H1 (cell line): ENCODE data around the gene ASTN2. TPM values are rescaled to one million over a fixed set of nuclear protein-coding genes. Genes with fewer than 3 reads are reported as not detected.

Experiments
- CTCF ChIA-PET: fragments of 300-600 bp; sonication (Branson Sonifier 250); formaldehyde crosslinking; loops from one replicate; lab custom pipeline; 2021; ENCODE audit not compliant: partially characterized antibody; lab: Charles Lee
- POLR2A ChIA-PET: fragments of 300-600 bp; sonication (Branson Sonifier 250); formaldehyde crosslinking; loops from one replicate; lab custom pipeline; 2021; ENCODE audit warnings: inconsistent platforms; ENCODE audit not compliant: partially characterized antibody; lab: Charles Lee
- DNase-seq, 2 experiments: peaks; one replicate each; pipeline versions ENCODE4 v3.0.0 to v3.0.0-alpha.2; 2010 to 2022; ENCODE audit warnings: low spot score in 2 of 2, low read depth in 1 of 2, mixed read lengths in 1 of 2
- FAIRE-seq: peaks from 2 replicates; lab custom pipeline; 2011; peaks lifted over from hg19 to GRCh38; lab: Jason Lieb, UNC
- H2AFZ ChIP-seq: 2 replicates; pipeline ENCODE4 v1.8.1; 2012; ENCODE audit warnings: low read length, inconsistent platforms
- H2AK5ac ChIP-seq: 2 replicates; pipeline ENCODE4 v1.6.1; 2013; ENCODE audit warnings: low read depth, low read length
- H2BK120ac ChIP-seq: replicated peaks from 2 replicates; pipeline ENCODE3; 2013; ENCODE audit warnings: low read depth, low read length, inconsistent platforms
- H2BK12ac ChIP-seq: 2 replicates; pipeline ENCODE4 v1.6.1; 2013; ENCODE audit warnings: low read depth, low read length
- H2BK15ac ChIP-seq: 2 replicates; pipeline ENCODE4 v1.6.1; 2013; ENCODE audit warnings: low read length
- H2BK20ac ChIP-seq: 2 replicates; pipeline ENCODE4 v1.6.1; 2013; ENCODE audit warnings: low read length
- H2BK5ac ChIP-seq: 2 replicates; pipeline ENCODE4 v1.6.1; 2013; ENCODE audit warnings: low read depth, low read length
- H3K14ac ChIP-seq: 2 replicates; pipeline ENCODE4 v1.6.1; 2013; ENCODE audit warnings: inconsistent platforms; ENCODE audit not compliant: insufficient read length
- H3K18ac ChIP-seq: 2 replicates; pipeline ENCODE4 v1.6.1; 2013; ENCODE audit warnings: low read length; ENCODE audit errors: extremely low read depth
- H3K23ac ChIP-seq: 2 replicates; pipeline ENCODE4 v1.6.1; 2013; ENCODE audit warnings: inconsistent platforms; ENCODE audit not compliant: insufficient read length
- H3K23me2 ChIP-seq: 2 replicates; pipeline ENCODE4 v1.6.1; 2013; ENCODE audit warnings: low read depth, low read length
- H3K27ac ChIP-seq: 2 replicates; pipeline ENCODE4 v1.6.1; 2011; ENCODE audit warnings: low read depth, low read length, inconsistent platforms
- H3K27me3 ChIP-seq, 4 experiments: replicated peaks in 1 of 4; 1 replicate in 1 of 4; 2 replicates in 3 of 4; pipeline versions ENCODE4 v1.6.1 to v1.8.1; 2011 to 2013; ENCODE audit warnings: low read length in 3 of 4, mild to moderate bottlenecking in 3 of 4, inconsistent platforms in 2 of 4, mixed read lengths in 2 of 4, moderate library complexity in 1 of 4; ENCODE audit not compliant: control insufficient read depth in 3 of 4, insufficient read depth in 3 of 4; ENCODE audit errors: extremely low read depth in 1 of 4
- H3K36me3 ChIP-seq, 4 experiments: 2 replicates each; pipeline versions ENCODE4 v1.6.1 to v1.8.1; 2011 to 2013; ENCODE audit warnings: mild to moderate bottlenecking in 4 of 4, low read length in 3 of 4, moderate library complexity in 2 of 4, control low read depth in 1 of 4, inconsistent platforms in 1 of 4; ENCODE audit not compliant: insufficient read depth in 4 of 4, control insufficient read depth in 2 of 4
- H3K4ac ChIP-seq: replicated peaks from 2 replicates; pipeline ENCODE3; 2013; ENCODE audit warnings: low read length, low read depth, mixed read lengths, inconsistent platforms; ENCODE audit not compliant: insufficient read length
- H3K4me1 ChIP-seq, 4 experiments: replicated peaks in 1 of 4; 1 replicate in 1 of 4; 2 replicates in 3 of 4; pipeline versions ENCODE4 v1.6.1 to v1.8.1; 2011 to 2013; ENCODE audit warnings: low read length in 3 of 4, inconsistent platforms in 2 of 4, mixed read lengths in 1 of 4; ENCODE audit not compliant: insufficient read depth in 4 of 4, control insufficient read depth in 3 of 4
- H3K4me2 ChIP-seq, 2 experiments: 2 replicates each; pipeline versions ENCODE4 v1.6.1 to v1.8.1; 2011 to 2013; ENCODE audit warnings: low read depth in 2 of 2, low read length in 2 of 2, control low read depth in 1 of 2, inconsistent platforms in 1 of 2, mild to moderate bottlenecking in 1 of 2; ENCODE audit not compliant: insufficient read depth in 1 of 2
- H3K4me3 ChIP-seq, 4 experiments: fragments of 200-600, 300-600 bp in 1 of 4; sonication (generic), shearing (Covaris generic), sonication (Bioruptor Twin) in 1 of 4; 2 replicates each; pipeline versions ENCODE4 v1.5.1 to v1.8.1; 2011 to 2016; ENCODE audit warnings: low read length in 4 of 4, low read depth in 3 of 4, control low read depth in 2 of 4, inconsistent platforms in 2 of 4, mild to moderate bottlenecking in 2 of 4, mixed read lengths in 1 of 4, moderate library complexity in 1 of 4; ENCODE audit not compliant: insufficient read depth in 2 of 4; ENCODE audit errors: extremely low read depth in 1 of 4
- H3K56ac ChIP-seq: replicated peaks from 2 replicates; pipeline ENCODE3; 2013; ENCODE audit warnings: low read depth, mild to moderate bottlenecking, mixed read lengths, low read length, inconsistent platforms; ENCODE audit not compliant: insufficient read length
- H3K79me1 ChIP-seq: 2 replicates; pipeline ENCODE4 v1.6.1; 2013; ENCODE audit warnings: low read depth, low read length, control low read depth
- H3K79me2 ChIP-seq, 2 experiments: 2 replicates each; pipeline versions ENCODE4 v1.6.1 to v1.8.1; 2012 to 2013; ENCODE audit warnings: low read length in 2 of 2, mild to moderate bottlenecking in 2 of 2, inconsistent platforms in 1 of 2; ENCODE audit not compliant: insufficient read depth in 2 of 2, control insufficient read depth in 1 of 2
- H3K9ac ChIP-seq, 4 experiments: replicated peaks in 1 of 4; 1 replicate in 1 of 4; 2 replicates in 3 of 4; pipeline versions ENCODE4 v1.6.1 to v1.8.1; 2011 to 2013; ENCODE audit warnings: low read depth in 3 of 4, low read length in 3 of 4, control low read depth in 2 of 4, mild to moderate bottlenecking in 2 of 4, moderate library complexity in 2 of 4, inconsistent platforms in 1 of 4; ENCODE audit errors: extremely low read depth in 1 of 4
- H3K9me3 ChIP-seq, 2 experiments: 2 replicates each; pipeline versions ENCODE4 v1.6.1 to v1.8.1; 2012 to 2013; ENCODE audit warnings: mild to moderate bottlenecking in 2 of 2, moderate library complexity in 2 of 2, control low read depth in 1 of 2, inconsistent platforms in 1 of 2, low read depth in 1 of 2, low read length in 1 of 2, mixed read lengths in 1 of 2; ENCODE audit not compliant: insufficient read depth in 2 of 2
- H4K20me1 ChIP-seq, 2 experiments: replicated peaks in 1 of 2; 2 replicates each; pipeline versions ENCODE3 to v1.8.1; 2011 to 2013; ENCODE audit warnings: inconsistent platforms in 2 of 2, low read length in 2 of 2, mild to moderate bottlenecking in 1 of 2; ENCODE audit not compliant: insufficient read depth in 2 of 2, control insufficient read depth in 1 of 2
- H4K5ac ChIP-seq: 2 replicates; pipeline ENCODE4 v1.6.1; 2013; ENCODE audit warnings: low read length, low read depth, mixed read lengths, inconsistent platforms; ENCODE audit not compliant: insufficient read length
- H4K8ac ChIP-seq: 2 replicates; pipeline ENCODE4 v1.8.0; 2013; ENCODE audit warnings: mild to moderate bottlenecking, moderate library complexity, low read length, inconsistent platforms; ENCODE audit not compliant: insufficient read depth; ENCODE audit errors: extremely low read depth
- H4K91ac ChIP-seq: replicated peaks from 2 replicates; pipeline ENCODE3; 2013; ENCODE audit warnings: low read length, mixed read lengths, inconsistent platforms; ENCODE audit not compliant: insufficient read length
- ASH2L ChIP-seq: fragments of 200-600, 300-600 bp; sonication (generic); IDR thresholded peaks from one replicate; pipeline ENCODE4 v1.7.1; 2017; ENCODE audit warnings: low read length
- ATF3 ChIP-seq: IDR thresholded peaks from 2 replicates; pipeline ENCODE4 v1.6.1; 2011; ENCODE audit warnings: low read depth, mild to moderate bottlenecking, low read length; ENCODE audit not compliant: insufficient read depth
- CBX5 ChIP-seq: fragments of 300-800, 300-1000 bp; sonication (generic); IDR thresholded peaks from 2 replicates; pipeline ENCODE4 v1.7.1; 2016; ENCODE audit warnings: antibody characterized with exemption, low read length, low read depth
- CHD2 ChIP-seq: IDR thresholded peaks from 2 replicates; pipeline ENCODE4 v1.6.1; 2012; ENCODE audit warnings: low read length, improper control_type of control experiment
- EGR1 ChIP-seq: IDR thresholded peaks from 2 replicates; pipeline ENCODE4 v1.6.1; 2011; ENCODE audit warnings: low read depth, low read length, borderline replicate concordance
- HDAC2 ChIP-seq, 2 experiments: fragments of 300-600 bp in 1 of 2; sonication (generic) in 1 of 2; IDR thresholded peaks; 2 replicates each; pipeline ENCODE4 v1.6.1; 2011 to 2012; ENCODE audit warnings: low read depth in 2 of 2, low read length in 2 of 2, mild to moderate bottlenecking in 2 of 2, moderate library complexity in 2 of 2, borderline replicate concordance in 1 of 2, inconsistent platforms in 1 of 2
- MAFK ChIP-seq: IDR thresholded peaks from 2 replicates; pipeline ENCODE4 v1.6.1; 2012; ENCODE audit warnings: low read depth, mild to moderate bottlenecking, improper control_type of control experiment, low read length
- RAD21 ChIP-seq, 2 experiments: IDR thresholded peaks in 1 of 2; conservative IDR thresholded peaks in 1 of 2; 2 replicates each; pipeline ENCODE4 v1.6.1; 2011; ENCODE audit warnings: low read depth in 2 of 2, low read length in 2 of 2, improper control_type of control experiment in 1 of 2, inconsistent platforms in 1 of 2, mild to moderate bottlenecking in 1 of 2, moderate library complexity in 1 of 2
- SAP30 ChIP-seq: fragments of 300-600 bp; sonication (generic); IDR thresholded peaks from 2 replicates; pipeline ENCODE4 v1.7.1; 2012; ENCODE audit warnings: low read length, moderate library complexity, mild to moderate bottlenecking, inconsistent platforms; ENCODE audit not compliant: insufficient read depth, insufficient replicate concordance
- TEAD4 ChIP-seq: IDR thresholded peaks from 2 replicates; pipeline ENCODE4 v1.6.1; 2012; ENCODE audit warnings: low read depth, low read length, inconsistent platforms, mixed read lengths
- ZNF274 ChIP-seq: IDR thresholded peaks from 2 replicates; pipeline ENCODE4 v1.7.0; 2012; ENCODE audit warnings: low read length, borderline replicate concordance; ENCODE audit errors: extremely low read depth
- WGBS, 2 experiments: shearing (Covaris generic) in 1 of 2; methylation state at CpG; one replicate each; pipeline versions ENCODE4 v1.1.6 to v1.1.7; 2013 to 2015; ENCODE audit warnings: low lambda C conversion rate in 2 of 2, mixed read lengths in 2 of 2, inconsistent platforms in 1 of 2, low coverage in 1 of 2, missing lambda C conversion rate in 1 of 2; ENCODE audit not compliant: insufficient replicate concordance in 2 of 2, insufficient coverage in 1 of 2, insufficient read length in 1 of 2; ENCODE audit errors: extremely low coverage in 1 of 2, missing lambda C conversion rate in 1 of 2; 5-methylcytosine and 5-hydroxymethylcytosine counted together
- polyA plus RNA-seq, 7 experiments: library from polyadenylated mRNA; depleted of rRNA in 3 of 7; stranded (reverse) in 5 of 7; unstranded in 2 of 7; fragments of >200 nt in 5 of 7; fragments of 200-250 nt in 2 of 7; gene quantifications; 1 replicate in 5 of 7; 2 replicates in 1 of 7; 4 replicates in 1 of 7; pipeline versions ENCODE4 v1.2.1 to v1.2.3, GENCODE V29; 2011 to 2013; ENCODE audit warnings: missing spikeins in 2 of 7, mixed read lengths in 2 of 7
- total RNA-seq: library from RNA; stranded (reverse); fragmentation: NEBNext Ultra II Directional; extraction: Animal tissue kit (Norgen Biotek cat#: 25700); gene quantifications from 2 replicates; pipeline ENCODE4 v1.2.1, GENCODE V29; 2021
- TF ChIP-seq, protein P1 (sequence below): IDR thresholded peaks from 2 replicates; pipeline ENCODE4 v1.6.1; 2012; ENCODE audit warnings: inconsistent platforms

The ASTN2 gene
- total and polyA plus RNA-seq, 2 of the 8 experiments (the other 6 are each of a cell fraction or from before 2014, with no cell fraction given): 8.2 to 13.7 TPM

DNA sequence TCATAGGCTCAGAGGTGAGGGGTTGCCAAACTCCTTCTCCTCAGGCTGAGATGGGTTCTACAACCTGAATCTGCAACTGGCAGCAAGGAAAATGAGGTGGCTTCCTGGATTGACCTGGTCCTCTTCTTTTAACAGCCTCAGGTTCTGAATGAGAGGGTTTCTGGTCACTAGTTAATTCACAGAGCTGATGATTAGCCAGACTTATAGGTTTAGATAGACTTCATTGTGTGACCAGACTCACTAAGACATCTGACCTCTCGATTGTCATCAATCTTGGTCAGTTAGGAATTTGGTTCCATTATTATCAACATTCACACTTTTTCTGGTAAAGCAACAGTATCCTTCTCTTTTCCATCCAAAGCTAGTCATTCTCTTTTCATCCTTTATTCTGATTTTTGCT, 1003.4 kb downstream of the ASTN2 start:
- H2AK5ac ChIP-seq: no peak overlapping the region
- WGBS, 2 experiments: 100% methylated on average over 1 of the region's 1 CpG; no CpG with 5 or more reads in 1 of the 2 experiments
- H3K4me3 ChIP-seq: no peak overlapping the region
- H3K27me3 ChIP-seq: no peaks in the 10 kb centered on the region
- H3K27ac ChIP-seq: no peak overlapping the region
- no peak overlapping the region for H4K5ac ChIP-seq
- no peak overlapping the region for H2AFZ ChIP-seq
- no peaks in the 10 kb centered on the region for H3K36me3 ChIP-seq
- peaks cover 0 to 2% of the 10 kb centered on the region in 2 experiments for H4K20me1 ChIP-seq
- H3K9me3 ChIP-seq: no peaks in the 10 kb centered on the region
- no peak overlapping the region for H3K14ac ChIP-seq
- H3K4me2 ChIP-seq: no peak overlapping the region
- H3K79me2 ChIP-seq: no peaks in the 10 kb centered on the region
- DNase-seq: no peak
- no peak overlapping the region for H4K91ac ChIP-seq
- H3K9ac ChIP-seq: no peak overlapping the region
- H2BK15ac ChIP-seq: no peak overlapping the region
- no peak overlapping the region for H2BK12ac ChIP-seq
- no peak overlapping the region for H3K56ac ChIP-seq
- no peaks in the 10 kb centered on the region for H3K23me2 ChIP-seq
- no peak overlapping the region for H4K8ac ChIP-seq
- H2BK120ac ChIP-seq: no peak overlapping the region
- no peak overlapping the region for H3K18ac ChIP-seq
- no peak overlapping the region for H2BK20ac ChIP-seq
- H3K79me1 ChIP-seq: no peaks in the 10 kb centered on the region
- ChIA-PET POLR2A (interaction anchor here (1.0 kb wide), 1 partner anchor 16 kb away, joined by 3 read pairs; no protein-coding TSS in a partner anchor), CTCF (interaction anchor here (1.0 to 1.4 kb wide), 3 partner anchors 10 to 84 kb away, joined by 3 read pairs; no protein-coding TSS in a partner anchor)
- H2BK5ac ChIP-seq: no peak overlapping the region
- no peak for FAIRE-seq
- no peak overlapping the region for H3K4ac ChIP-seq
- no peak overlapping the region for H3K23ac ChIP-seq
- H3K4me1 ChIP-seq: no peaks in the 10 kb centered on the region
- no peak for TF ChIP-seq SAP30
- TF ChIP-seq ATF3: no peak
- no peak for TF ChIP-seq HDAC2 (IDR thresholded peaks at IDR 0.05; ENCODE audit: borderline replicate concordance in 1 of 2, low read depth in 2 of 2, low read length in 2 of 2)
- no peak for TF ChIP-seq ZNF274
- TF ChIP-seq EGR1: no peak
- TF ChIP-seq ASH2L: no peak
- no peak for TF ChIP-seq MAFK
- no peak for TF ChIP-seq CHD2
- no peak for TF ChIP-seq CBX5
- no peak for TF ChIP-seq RAD21 (IDR thresholded peaks at IDR 0.05 in 1 of 2, conservative IDR thresholded peaks at IDR 0.05 in 1 of 2; ENCODE audit: low read depth in 2 of 2, low read length in 2 of 2)
- no peak for TF ChIP-seq TEAD4
- TF ChIP-seq, protein P1, sequence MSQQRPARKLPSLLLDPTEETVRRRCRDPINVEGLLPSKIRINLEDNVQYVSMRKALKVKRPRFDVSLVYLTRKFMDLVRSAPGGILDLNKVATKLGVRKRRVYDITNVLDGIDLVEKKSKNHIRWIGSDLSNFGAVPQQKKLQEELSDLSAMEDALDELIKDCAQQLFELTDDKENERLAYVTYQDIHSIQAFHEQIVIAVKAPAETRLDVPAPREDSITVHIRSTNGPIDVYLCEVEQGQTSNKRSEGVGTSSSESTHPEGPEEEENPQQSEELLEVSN: no peak
